Activated T-helper 1 cell treated with anti-CD3 and anti-CD28 coated beads, Interleukin-2, amount 50 U/mL, for 16 hours (primary cell): ENCODE results near the gene NXN.

Experiments
- DNase-seq, 2 donors: peaks; one replicate each; pipeline ENCODE4 v3.0.0-alpha.2; 2020; ENCODE audit warnings: low read depth in 1 of 2, low spot score in 1 of 2

NXN gene

DNA sequence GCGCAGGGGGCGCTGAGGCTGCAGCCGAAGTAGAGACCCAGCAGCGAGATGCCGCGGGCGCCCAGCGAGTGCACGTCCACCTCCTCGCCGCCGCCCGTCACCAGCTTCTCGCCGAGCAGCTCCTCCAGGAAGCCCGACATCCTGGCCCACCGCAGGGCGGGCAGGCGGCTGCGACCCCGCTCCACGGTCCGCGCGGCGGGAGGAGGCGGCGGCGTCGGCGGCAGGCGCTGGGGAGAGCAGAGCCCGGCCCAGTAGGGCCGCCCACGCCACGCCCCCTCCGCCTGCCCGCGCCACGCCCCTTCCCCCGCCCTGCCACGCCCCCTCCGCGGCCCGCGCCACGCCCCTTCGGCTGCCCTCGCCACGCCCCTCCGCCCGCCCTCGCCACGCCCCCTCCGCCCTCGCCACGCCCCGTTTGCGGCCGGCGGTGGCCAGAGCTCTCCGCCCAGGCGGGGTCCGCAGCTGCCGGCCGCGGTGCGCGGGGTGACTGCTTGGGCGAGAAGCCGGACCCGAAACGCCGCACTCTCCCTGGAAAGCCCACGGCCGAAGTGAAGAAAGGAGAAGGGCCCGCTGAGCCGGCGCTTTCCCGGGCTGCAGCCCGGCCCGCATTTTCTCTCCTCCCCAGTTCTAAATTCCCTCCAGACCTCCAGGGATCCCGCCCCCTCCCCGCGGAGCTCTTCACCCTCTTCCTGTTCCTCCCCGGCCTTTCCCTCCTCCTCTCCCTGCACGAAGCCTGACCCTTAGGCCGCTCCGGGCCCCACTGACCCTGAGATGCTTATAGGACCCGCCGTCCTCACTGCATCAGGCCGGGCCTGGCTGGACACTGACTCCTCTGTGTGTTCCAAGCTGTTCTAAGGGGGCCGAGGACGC is at the start of gene NXN:
Gene NXN, minus strand, starts transcription at position 238 of the 867 bp plus-strand sequence.
- peak; percentile 87 to 89 for DNase-seq

DNA sequence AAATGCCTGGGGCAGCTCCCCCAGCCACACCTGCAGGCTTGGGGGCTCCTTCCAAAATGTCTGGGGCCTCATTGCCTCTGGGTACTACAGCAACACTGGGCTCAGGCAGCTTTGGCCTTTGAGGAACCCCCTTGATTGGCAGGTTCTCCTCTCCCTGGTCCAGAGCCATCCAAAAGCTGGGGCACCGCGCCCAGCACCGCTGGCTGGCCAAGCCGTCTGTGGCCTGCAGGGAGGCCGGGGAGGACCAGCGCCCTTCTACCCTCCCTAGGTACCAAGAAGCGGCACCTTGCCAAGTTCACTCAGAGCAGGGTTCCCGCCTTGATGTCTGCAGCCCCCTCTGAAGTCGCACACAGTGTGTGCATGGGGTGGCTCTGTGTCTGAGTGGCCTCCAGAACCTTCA is 47.5 kb upstream of the NXN start:
- no peak for DNase-seq

DNA sequence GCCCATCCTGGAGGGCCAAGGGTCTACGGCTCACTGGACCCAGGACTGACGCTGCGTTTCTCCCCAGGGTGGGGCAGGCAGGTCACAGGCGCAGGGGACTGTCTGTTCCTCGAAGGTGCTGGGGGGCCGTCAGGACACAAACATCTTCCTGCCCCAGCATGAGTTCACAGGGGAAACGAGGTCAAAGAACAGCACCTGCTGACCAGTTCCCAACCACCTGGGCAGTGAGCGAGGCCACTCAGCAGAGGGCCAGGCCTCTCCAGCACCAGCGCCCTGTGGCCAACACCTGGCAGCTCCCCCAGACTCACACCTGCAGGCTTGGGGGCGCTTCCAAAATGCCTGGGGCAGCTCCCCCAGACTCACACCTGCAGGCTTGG is 47.0 kb upstream of the NXN start:
- DNase-seq = no peak

DNA sequence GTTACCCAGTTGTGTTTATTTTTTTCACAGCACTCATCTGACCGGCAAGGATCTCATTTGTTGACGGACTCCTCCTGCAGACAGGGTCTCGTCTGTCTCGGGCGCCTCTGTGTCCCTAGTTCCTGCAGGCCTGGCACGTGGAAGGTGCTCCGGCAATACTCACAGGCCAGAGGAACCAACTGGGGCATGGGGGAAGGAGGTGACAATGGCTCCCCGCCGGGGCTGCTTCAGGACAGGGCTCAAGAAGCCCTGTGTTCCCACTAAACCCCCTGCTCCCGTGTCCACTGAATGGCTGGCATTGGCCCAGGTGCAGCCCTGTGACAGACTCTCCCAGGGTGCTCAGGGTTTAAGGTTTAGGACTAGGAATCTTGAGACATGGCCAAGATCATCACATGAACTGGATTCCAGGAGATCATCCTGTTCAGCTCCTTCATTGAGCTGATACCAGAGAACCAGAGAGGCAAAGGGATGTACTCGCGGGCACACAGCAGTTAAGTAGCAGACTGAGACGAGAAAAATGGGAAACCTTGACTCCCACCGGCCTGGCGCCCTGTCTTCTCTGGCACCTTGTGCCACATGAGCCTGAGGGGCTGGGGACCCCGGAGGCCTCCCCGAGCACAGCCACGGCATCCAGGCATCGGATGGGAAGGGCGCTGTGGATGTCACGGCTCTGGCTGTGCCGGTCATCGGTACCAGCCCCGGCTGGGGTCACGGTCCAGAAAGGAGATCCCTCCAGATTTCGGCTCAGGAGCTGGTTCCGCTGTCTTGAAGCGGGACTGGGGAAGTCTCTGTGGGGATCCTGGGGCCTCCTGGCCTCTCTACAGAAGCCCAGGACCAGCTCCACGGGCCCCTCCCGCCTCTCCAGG is 46.4 kb upstream of the NXN start:
- DNase-seq = no peak

DNA sequence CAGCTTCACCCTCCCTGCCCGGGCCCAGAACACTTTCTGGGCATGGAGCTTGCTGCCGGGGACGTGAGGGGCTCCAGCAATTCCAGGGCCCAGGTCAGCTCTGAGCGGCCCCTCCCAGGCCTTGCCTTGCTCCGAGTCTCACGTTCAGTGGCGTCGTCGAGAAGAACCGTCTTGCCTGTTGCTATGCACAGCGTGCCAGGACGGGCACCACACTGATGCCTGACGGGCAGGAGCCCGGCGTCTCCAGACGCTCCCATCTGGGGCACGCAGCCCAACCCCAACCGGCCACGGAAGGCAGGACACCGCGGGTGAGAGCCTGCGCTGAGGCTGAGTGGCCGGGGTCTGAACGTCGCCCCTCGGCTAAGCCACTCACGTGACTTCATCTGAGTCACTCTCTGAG is 44.5 kb upstream of the NXN start:
- no peak for DNase-seq

DNA sequence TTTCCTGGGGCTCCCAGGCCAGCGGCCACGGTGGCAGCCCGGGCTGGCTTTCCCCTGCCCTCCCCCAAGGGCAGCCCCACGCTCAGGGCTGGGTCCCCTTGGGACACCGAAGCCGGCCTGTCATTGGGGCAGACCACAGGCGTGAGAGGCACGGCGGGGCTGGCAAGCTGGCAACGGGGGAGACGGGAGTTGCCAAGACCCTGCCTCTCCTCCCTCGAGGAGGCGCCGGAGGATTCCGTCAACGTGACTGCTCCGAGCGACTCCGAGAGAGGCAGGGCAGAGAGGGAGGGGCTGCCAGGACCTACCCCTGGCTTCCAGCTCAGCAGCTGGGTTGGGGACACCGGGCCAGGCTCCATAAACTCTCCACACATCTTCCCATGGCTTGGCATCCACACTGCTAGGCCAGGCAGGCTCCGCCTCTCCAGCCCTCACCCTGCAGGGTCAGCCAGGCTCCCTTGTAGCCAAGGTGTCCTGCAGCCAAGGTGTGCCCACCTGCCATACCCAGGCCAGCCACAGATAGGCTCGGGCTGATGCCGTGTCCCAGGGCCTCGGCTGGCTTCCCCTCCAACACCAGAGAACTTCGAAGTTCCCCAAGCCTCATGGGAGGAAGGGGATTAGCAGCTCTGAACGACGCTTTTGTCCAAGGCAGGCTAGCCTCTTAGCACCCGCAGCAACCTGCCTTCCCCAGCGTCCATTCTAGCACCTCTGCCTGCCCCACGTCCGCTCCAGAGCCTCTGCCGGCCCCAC is 42.9 kb upstream of the NXN start:
- no peak for DNase-seq

DNA sequence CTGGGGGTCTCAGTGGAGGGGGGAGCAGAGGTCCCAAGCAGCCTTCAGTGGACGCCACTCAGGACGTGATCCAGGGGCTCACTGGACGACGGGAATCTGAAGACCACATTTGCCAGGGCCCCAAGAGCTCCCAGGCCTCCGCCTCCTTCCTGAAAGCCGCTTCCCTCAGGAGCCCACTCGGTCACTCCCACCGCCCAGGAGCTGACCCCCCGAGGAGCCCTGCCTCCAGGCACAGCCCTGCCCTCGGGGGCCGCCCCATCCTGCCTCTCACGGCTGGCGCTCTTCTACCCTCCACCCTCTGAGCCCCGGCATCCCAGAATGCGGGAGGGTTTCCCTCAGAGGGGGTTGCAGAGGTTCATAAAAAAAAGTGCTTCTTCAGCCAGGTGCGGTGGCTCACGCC is 41.6 kb upstream of the NXN start:
- no peak for DNase-seq

DNA sequence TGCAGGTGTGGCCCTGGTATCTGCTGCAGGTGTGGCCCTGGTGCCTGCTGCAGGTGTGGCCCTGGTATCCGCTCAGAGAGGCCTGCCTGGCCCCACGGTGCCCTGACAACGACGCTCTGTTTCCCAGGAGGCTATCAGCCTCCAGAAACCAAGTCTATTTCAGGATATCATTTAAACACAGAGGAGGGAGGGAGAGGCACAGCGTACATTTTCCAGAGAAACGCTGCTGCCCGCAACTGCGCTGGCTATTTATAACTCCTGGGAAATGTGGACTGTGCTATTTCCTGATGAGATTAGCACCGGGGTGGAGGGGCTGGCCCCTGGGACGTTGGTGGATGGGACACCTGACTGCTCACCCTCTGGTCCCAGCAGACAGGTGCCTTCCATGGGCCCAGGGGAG is 39.9 kb upstream of the NXN start:
- DNase-seq = no peak

DNA sequence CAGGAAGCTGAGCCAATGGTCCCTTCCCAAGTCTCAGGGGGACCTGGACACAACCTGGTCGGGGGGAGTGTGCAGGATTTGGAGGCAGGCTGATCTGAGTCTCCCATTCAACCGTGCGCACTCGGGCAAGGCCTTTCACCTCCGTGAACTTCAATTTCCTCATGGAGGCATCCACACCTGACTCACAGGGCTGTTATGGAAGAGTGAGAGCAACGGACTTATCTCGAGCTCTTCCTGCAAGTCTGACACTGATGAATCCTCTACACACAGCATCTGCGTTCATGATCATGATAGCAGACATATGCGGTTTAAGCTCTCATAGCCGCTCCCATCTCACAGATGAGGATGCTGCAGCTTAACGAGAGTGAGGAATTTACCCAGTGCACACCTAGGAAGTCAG is 39.0 kb upstream of the NXN start:
- no peak for DNase-seq

DNA sequence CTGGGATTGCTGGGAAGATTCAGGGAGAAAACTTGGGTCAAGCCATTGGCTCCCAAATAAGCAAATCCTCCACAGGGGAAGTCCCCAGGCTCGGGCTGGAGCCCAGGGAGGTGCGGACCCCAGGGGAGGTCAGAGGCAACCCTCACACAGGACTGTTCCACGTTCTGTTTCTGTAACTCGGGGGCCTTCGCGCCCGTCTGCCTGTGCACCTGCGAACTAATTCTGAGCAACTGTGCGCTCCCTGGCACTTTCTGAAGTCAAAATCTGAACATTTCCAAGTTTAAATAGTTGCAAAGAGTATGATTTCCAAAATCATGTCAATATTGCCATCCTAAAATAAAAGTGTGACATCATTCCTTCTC is 34.1 kb upstream of the NXN start:
- no peak for DNase-seq

DNA sequence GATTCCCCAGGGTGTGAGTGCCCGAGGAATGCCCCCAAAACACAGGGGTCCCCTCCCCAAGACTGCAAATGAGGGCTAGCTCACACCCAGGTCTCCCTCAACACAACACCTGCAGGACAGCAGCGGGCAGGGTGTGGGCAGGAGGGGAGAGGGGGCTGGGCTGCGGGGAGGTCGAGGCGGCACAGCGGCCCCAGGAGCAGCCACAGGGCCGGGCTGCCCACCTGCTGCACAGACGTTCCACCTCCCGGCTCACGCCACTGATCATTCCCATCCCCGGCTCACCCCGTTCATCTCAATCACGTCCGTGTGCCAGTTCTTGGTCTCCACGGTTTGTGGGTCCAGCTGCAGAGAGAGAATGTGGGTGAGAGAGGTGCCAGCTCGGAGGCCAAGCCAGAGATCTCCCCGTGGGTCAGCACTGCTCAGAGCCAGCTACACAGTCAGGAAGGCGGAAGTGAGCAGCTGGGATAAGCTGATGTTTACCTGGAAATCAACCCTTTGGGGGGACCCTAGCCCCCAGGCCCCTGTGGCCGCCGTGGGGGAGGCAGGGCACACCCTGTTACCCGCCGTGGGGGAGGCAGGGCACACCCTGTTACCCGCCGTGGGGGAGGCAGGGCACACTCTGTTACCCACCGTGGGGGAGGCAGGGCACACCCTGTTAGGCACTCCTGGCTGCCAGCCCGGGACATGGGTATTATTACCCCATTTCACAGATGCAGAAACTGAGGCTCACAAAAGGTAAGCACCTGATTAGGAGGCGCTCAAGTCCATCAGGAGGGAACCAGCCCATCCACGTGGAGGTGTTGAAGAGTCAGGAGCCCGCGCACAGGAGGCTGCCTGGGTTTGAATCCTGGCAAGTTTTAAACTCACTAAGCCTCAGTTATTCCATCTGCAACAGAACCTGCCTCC is 33.5 kb upstream of the NXN start:
- no peak for DNase-seq

DNA sequence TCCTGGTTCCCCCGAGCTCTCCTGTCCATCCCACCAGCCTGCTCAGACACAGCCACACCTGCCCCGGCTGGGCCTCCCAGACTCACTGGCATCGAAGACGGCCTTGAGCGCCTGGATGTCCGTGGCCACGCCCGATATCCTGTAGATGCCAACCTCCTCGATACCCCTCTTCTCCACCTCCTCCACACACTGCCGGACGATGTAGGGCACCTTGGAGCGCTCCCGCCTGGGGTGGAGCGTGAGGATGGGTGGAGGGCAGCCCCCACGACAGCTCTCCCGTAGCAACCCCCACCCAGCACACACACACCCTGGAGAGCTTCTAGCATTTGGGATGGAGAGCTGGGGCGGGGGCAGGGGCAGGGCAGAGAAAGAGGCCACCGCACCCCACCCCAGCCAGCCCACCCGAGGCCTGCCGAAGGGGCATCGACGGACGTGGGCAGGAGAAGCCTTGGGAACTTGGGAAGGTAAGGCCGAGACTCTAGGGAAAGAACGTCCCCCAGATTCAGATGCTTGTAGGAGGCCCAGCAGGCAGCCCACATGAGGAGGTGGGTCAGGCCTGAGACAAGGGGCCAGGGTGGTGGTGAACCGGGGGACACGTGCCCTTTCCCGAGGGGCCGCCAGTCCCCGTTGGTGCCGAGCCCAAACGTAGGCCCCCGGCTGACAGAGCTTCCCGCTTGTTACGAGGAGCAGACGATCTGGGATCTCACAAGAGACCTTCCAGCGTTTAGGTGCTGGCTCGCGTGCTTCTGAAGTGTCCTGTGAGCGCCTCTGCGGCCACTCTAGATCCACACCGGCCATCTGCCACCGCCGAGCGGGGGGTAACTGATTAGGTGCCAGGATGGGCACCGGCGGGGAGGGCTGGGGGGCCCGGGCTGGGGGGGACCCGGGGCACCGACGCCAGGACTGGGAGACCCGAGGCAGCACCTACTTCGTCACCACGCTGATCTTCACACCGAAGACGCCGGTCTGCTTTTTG is 32.5 kb upstream of the NXN start:
- no peak for DNase-seq

DNA sequence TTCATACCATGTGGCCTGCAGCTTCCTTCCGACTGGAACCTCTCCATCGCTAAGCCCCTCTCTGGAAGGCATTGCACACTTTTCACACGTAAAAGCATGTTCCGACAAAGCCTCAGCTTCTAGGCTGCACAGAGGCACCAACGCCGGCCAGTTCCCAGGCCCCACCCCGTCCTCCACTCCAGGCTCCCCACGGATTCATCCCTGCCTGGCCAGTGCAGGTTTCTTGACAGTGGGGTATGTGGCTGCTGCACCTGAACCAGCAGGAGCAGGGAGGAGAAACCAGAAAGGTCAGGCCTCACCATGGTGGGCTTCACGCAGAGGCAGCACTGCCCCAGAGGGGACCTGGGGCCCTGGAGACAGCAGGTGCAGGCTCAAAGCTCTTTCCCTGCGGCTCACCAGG is 31.6 kb upstream of the NXN start:
- no peak for DNase-seq

DNA sequence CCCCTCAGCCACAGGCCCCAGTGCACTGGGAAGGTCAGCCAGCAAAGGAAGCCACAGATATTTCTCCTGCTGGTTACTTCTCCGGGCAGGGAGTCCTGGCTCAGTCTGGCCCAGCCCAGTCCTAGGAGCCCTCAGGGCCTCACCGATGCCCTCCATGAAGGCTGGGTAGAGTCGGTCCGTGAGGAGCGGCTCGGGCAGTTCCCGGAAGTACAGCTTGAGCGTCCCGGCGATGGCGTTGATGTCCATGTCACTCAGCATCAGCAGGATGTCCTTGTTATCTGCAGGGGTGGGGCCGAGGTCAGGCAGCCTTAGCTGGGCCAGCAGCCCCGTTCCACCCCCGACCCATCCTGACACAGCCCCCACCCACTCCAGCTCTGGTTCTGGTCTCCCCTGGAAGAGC is 31.0 kb upstream of the NXN start:
- DNase-seq = no peak

DNA sequence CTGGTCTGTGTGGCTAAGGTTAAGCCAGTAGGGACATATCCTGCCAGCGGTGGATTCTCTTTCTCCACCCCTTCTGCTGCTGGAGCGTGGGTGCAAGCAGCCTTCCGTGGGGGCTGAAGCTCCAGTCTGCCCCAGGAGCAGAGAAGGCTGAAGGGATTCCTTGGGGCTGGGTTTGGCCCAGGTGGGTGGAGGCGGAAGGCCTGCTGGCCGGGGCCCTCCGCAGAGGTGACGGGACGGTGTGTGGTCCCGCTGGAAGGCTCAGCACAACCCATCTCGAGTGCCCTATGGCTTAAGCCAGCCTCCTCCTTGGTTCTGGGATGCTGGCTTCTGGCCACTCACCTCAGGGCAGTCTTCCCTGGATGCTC is 30.5 kb upstream of the NXN start:
- no peak for DNase-seq

DNA sequence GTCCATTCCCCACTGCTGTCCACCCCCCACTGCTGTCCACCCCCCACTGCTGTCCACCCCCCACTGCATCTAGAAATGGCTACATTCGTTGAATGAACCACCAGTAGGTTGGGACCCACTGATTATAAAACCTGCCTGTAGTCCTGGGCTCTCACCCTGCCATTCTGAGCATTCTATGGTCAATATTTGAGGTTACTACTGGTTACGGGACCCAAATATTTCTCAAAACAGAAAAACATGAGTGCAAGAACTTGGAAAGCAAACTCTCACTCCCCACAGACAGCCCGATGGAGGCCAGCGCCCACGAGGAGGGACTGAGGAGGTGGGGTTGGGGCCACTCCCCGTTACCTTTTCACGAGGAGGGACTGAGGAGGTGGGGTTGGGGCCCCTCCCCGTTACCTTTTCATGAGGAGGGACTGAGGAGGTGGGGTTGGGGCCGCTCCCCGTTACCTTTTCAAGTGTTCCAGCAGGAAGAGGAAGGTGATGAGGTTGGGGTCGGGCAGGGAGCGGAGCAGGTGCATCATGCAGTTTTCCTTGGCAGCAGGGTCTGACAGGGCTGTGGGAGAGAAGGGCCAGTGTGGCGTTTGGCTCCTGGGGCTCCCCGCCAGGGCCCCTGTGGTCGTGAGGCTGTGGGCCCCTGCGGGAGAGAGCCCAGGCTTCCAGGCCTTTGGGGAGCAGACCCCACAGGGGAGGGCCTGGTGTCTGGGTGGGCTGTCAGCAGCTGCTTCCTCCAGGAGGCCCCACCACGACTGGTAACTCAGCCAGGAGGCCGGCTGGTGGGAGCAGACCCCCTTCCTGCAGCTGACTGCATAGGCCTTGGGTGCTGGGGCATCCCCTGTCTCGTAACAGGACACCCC is 29.9 kb upstream of the NXN start:
- no peak for DNase-seq

DNA sequence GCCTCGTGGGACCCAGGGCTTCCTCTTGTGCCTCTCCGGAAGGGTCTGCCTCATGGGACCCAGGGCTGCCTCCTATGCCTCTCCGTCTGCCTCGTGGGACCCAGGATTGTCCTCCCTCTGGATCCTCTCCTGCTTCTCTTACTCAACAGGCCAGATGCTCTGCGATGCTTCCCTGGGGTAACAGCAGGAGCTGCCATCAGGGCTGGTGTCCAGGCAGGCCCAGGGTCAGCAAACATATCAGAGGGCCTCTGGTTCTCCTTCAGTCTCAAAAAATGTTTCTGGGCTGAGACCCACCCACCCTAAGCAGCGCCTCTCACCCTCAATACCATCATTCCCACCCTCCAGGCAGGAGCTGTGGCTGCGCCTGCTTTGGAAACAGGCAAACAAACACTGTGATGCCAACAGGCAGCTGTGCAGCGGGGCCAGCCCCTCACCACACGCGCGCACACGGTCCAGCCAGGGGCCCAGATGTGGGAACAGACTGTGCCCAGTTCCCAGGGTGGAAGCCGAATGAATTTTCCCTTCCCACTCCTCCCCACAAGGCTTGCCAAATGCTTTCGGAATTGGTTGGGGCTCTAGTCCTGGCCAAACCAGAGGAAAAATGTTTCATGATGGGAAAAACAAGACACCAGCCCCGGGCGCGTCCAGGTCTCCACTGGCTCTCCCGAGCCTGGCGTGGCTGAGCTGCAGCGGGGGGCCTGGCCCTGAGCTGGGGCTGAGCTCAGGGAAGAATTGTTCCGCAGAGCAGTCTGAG is 28.6 kb upstream of the NXN start:
- DNase-seq = no peak
